IMR-90 (cell line): ENCODE measurements around the gene PMEPA1. TPM values are rescaled to one million over a fixed set of nuclear protein-coding genes. Genes with fewer than 3 reads are reported as not detected.

Experiments used
- BHLHE40 ChIP-seq: fragments of 150-350 bp; IDR thresholded peaks from 2 replicates; pipeline ENCODE4 v1.6.1; 2016; ENCODE audit warnings: mild to moderate bottlenecking, low read depth, low read length
- FOS ChIP-seq: fragments of 150-350 bp; IDR thresholded peaks from 2 replicates; pipeline ENCODE4 v1.6.1; 2016; ENCODE audit warnings: low read depth, low read length
- RFX5 ChIP-seq: IDR thresholded peaks from 2 replicates; pipeline ENCODE4 v1.8.0; 2012; ENCODE audit warnings: low read depth, mild to moderate bottlenecking, low read length, moderate library complexity
- SMC3 ChIP-seq: fragments of 150-350 bp; IDR thresholded peaks from 2 replicates; pipeline ENCODE4 v1.6.1; 2016; ENCODE audit warnings: low read depth, mild to moderate bottlenecking, antibody characterized with exemption, low read length, moderate library complexity
- polyA plus RNA-seq, 3 experiments: library from polyadenylated mRNA; depleted of rRNA; stranded (reverse); fragments of >200 nt; gene quantifications; 2 replicates each; pipeline ENCODE4 v1.2.3, GENCODE V29; 2012; ENCODE audit warnings: low replicate concordance in 1 of 3
- total RNA-seq: library from RNA; depleted of rRNA; stranded (reverse); fragments of >200 nt; gene quantifications from 2 replicates; pipeline ENCODE4 v1.2.3, GENCODE V29; 2012
- TF ChIP-seq, protein P1 (sequence below): conservative IDR thresholded peaks from 2 replicates; pipeline ENCODE4 v1.5.1; 2012; ENCODE audit warnings: mild to moderate bottlenecking, low read depth, low read length, improper control_type of control experiment

PMEPA1 gene
- total and polyA plus RNA-seq, 2 of the 4 experiments (the other 2 are of a cell fraction), result 2.0 to 6.9 TPM

GRCh38 chr20:57680934-57681914 is 28.6 kb downstream of the PMEPA1 start (continued):
- TF ChIP-seq, protein P1, sequence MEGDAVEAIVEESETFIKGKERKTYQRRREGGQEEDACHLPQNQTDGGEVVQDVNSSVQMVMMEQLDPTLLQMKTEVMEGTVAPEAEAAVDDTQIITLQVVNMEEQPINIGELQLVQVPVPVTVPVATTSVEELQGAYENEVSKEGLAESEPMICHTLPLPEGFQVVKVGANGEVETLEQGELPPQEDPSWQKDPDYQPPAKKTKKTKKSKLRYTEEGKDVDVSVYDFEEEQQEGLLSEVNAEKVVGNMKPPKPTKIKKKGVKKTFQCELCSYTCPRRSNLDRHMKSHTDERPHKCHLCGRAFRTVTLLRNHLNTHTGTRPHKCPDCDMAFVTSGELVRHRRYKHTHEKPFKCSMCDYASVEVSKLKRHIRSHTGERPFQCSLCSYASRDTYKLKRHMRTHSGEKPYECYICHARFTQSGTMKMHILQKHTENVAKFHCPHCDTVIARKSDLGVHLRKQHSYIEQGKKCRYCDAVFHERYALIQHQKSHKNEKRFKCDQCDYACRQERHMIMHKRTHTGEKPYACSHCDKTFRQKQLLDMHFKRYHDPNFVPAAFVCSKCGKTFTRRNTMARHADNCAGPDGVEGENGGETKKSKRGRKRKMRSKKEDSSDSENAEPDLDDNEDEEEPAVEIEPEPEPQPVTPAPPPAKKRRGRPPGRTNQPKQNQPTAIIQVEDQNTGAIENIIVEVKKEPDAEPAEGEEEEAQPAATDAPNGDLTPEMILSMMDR, result no peak
- TF ChIP-seq BHLHE40 (no peak), FOS (no peak), SMC3 (no peak), RFX5 (no peak)
